ENCODE data around the gene ZNF764. TPM values are rescaled to one million over a fixed set of nuclear protein-coding genes. Genes with fewer than 3 reads are reported as not detected.

Gene ZNF764
- polyA plus RNA-seq (1.6 to 2.3 TPM (median 1.6 TPM) in 3 replicates), polyA minus RNA-seq (0.86 to 1.3 TPM (median 1.2 TPM) in 3 replicates)
- 0.31 TPM for polyA plus RNA-seq (2011; ENCODE audit: low read depth)
- polyA plus RNA-seq (2011; cell fraction: cytosol; rRNA removed) = 1.3 and 1.5 TPM in 2 replicates
- polyA plus RNA-seq (2011; cell fraction: nucleus; rRNA removed) = 2.9 and 4.0 TPM in 2 replicates
- polyA plus RNA-seq (2012; ENCODE audit: low replicate concordance) = 1.7 and 2.8 TPM in 2 replicates
- 3.3 TPM for polyA minus RNA-seq (2011; cell fraction: cytosol; rRNA and poly(A)+ RNA removed)
- 3.0 and 3.3 TPM in 2 replicates for polyA minus RNA-seq (2011; cell fraction: nucleus; rRNA and poly(A)+ RNA removed)

GRCh38 chr16:30557957-30558788 lies at the start of gene ZNF764:
ZNF764 (minus strand) TSS chr16:30558374; CDS start chr16:30558182, 192 bp downstream.
- no peaks in the 10 kb centered on the region for H3K27me3 ChIP-seq (ENCODE audit: control insufficient read depth, extremely low read depth, insufficient read depth, low read length)
- H2AFZ ChIP-seq (ENCODE audit: control insufficient read depth, low read length) = peak within 1 kb of the TSS; percentile 90
- peak within 1 kb of the TSS; percentile 84 for H3K27ac ChIP-seq (ENCODE audit: control insufficient read depth, insufficient read depth, low read length)
- H3K9me1 ChIP-seq (ENCODE audit: control insufficient read depth, extremely low read depth, insufficient read depth, low read length) = no peaks in the 10 kb centered on the region
- H3K9me3 ChIP-seq (ENCODE audit: control insufficient read depth, low read depth, low read length) = no peaks in the 10 kb centered on the region
- no peak for FAIRE-seq
- TF ChIP-seq EZH2 (IDR thresholded peaks at IDR 0.05; ENCODE audit: low read length) = no peak
- TF ChIP-seq, protein P1, sequence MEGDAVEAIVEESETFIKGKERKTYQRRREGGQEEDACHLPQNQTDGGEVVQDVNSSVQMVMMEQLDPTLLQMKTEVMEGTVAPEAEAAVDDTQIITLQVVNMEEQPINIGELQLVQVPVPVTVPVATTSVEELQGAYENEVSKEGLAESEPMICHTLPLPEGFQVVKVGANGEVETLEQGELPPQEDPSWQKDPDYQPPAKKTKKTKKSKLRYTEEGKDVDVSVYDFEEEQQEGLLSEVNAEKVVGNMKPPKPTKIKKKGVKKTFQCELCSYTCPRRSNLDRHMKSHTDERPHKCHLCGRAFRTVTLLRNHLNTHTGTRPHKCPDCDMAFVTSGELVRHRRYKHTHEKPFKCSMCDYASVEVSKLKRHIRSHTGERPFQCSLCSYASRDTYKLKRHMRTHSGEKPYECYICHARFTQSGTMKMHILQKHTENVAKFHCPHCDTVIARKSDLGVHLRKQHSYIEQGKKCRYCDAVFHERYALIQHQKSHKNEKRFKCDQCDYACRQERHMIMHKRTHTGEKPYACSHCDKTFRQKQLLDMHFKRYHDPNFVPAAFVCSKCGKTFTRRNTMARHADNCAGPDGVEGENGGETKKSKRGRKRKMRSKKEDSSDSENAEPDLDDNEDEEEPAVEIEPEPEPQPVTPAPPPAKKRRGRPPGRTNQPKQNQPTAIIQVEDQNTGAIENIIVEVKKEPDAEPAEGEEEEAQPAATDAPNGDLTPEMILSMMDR (optimal IDR thresholded peaks at IDR 0.05 in 1 of 3, IDR thresholded peaks at IDR 0.05 in 1 of 3, conservative IDR thresholded peaks at IDR 0.05 in 1 of 3; ENCODE audit: extremely low read depth in 1 of 3, insufficient read depth in 2 of 3, low read length in 3 of 3) = no peak
- H3K9ac ChIP-seq (ENCODE audit: control insufficient read depth, extremely low read depth, insufficient read depth, low read length) = peak within 1 kb of the TSS; percentile 91
- H4K20me1 ChIP-seq (ENCODE audit: control insufficient read depth, extremely low read depth, insufficient read depth, low read length) = no peaks in the 10 kb centered on the region
- peaks cover 0 to 8% of the 10 kb centered on the region in 2 experiments for H3K36me3 ChIP-seq (ENCODE audit: control insufficient read depth in 2 of 2, extremely low read depth in 1 of 2, insufficient read depth in 2 of 2, low read length in 2 of 2)
- peak; percentile 81 for DNase-seq (ENCODE audit: low read depth, low spot score)
- H3K4me2 ChIP-seq (ENCODE audit: control insufficient read depth, extremely low read depth, insufficient read depth, low read depth, low read length) = peak within 1 kb of the TSS; percentile 85
- H3K4me1 ChIP-seq (ENCODE audit: control insufficient read depth, extremely low read depth, insufficient read depth, low read length) = peaks cover 11% of the 10 kb centered on the region
- peaks cover 18% of the 10 kb centered on the region for H3K79me2 ChIP-seq (ENCODE audit: control insufficient read depth, insufficient read depth, low read length)
- dilution Hi-C loops (cut with MboI; ENCODE audit: extremely low pct_ligation_motif_present, low sequenced_read_pairs) = no loop called here
- H3K4me3 ChIP-seq (ENCODE audit: control insufficient read depth in 2 of 3, extremely low read depth in 1 of 3, insufficient read depth in 2 of 3, low read depth in 1 of 3, low read length in 3 of 3) = peak within 1 kb of the TSS; percentile 70 to 86 (median 83)

GRCh38 chr16:30606004-30606403 lies 47.8 kb upstream of the ZNF764 start:
- H3K9ac ChIP-seq (ENCODE audit: control insufficient read depth, extremely low read depth, insufficient read depth, low read length) = no peak overlapping the region
- no peak overlapping the region for H3K4me2 ChIP-seq (ENCODE audit: control insufficient read depth, extremely low read depth, insufficient read depth, low read depth, low read length)
- H3K36me3 ChIP-seq (ENCODE audit: control insufficient read depth in 2 of 2, extremely low read depth in 1 of 2, insufficient read depth in 2 of 2, low read length in 2 of 2) = peaks cover 10 to 13% of the 10 kb centered on the region in 2 experiments
- H3K79me2 ChIP-seq (ENCODE audit: control insufficient read depth, insufficient read depth, low read length) = peaks cover 4% of the 10 kb centered on the region
- no peaks in the 10 kb centered on the region for H4K20me1 ChIP-seq (ENCODE audit: control insufficient read depth, extremely low read depth, insufficient read depth, low read length)
- no peak overlapping the region for H2AFZ ChIP-seq (ENCODE audit: control insufficient read depth, low read length)
- no peak overlapping the region for H3K27ac ChIP-seq (ENCODE audit: control insufficient read depth, insufficient read depth, low read length)
- H3K9me1 ChIP-seq (ENCODE audit: control insufficient read depth, extremely low read depth, insufficient read depth, low read length) = no peaks in the 10 kb centered on the region
- H3K9me3 ChIP-seq (ENCODE audit: control insufficient read depth, low read depth, low read length) = no peaks in the 10 kb centered on the region
- no peak overlapping the region for H3K4me3 ChIP-seq (ENCODE audit: control insufficient read depth in 2 of 3, extremely low read depth in 1 of 3, insufficient read depth in 2 of 3, low read depth in 1 of 3, low read length in 3 of 3)
- DNase-seq (ENCODE audit: low read depth, low spot score) = no peak
- dilution Hi-C loops (cut with MboI; ENCODE audit: extremely low pct_ligation_motif_present, low sequenced_read_pairs) = no loop called here
- H3K4me1 ChIP-seq (ENCODE audit: control insufficient read depth, extremely low read depth, insufficient read depth, low read length) = peaks cover 21% of the 10 kb centered on the region
- no peak for FAIRE-seq
- H3K27me3 ChIP-seq (ENCODE audit: control insufficient read depth, extremely low read depth, insufficient read depth, low read length) = no peaks in the 10 kb centered on the region
- TF ChIP-seq, protein P1 (optimal IDR thresholded peaks at IDR 0.05 in 1 of 3, IDR thresholded peaks at IDR 0.05 in 1 of 3, conservative IDR thresholded peaks at IDR 0.05 in 1 of 3; ENCODE audit: extremely low read depth in 1 of 3, insufficient read depth in 2 of 3, low read length in 3 of 3) = no peak
- no peak for TF ChIP-seq EZH2 (IDR thresholded peaks at IDR 0.05; ENCODE audit: low read length)
